RKO (cell line): ENCODE results near the gene SPINK5.
"Not testable (repeated sequence)": the region's sequence is repeated elsewhere in the genome, so short reads cannot be mapped to it uniquely, and the experiment has no call there.

Source experiments
- DNase-seq: peaks from one replicate; pipeline ENCODE4 v3.0.0-alpha.2; 2016; ENCODE audit warnings: low spot score

SPINK5 gene, protein sequence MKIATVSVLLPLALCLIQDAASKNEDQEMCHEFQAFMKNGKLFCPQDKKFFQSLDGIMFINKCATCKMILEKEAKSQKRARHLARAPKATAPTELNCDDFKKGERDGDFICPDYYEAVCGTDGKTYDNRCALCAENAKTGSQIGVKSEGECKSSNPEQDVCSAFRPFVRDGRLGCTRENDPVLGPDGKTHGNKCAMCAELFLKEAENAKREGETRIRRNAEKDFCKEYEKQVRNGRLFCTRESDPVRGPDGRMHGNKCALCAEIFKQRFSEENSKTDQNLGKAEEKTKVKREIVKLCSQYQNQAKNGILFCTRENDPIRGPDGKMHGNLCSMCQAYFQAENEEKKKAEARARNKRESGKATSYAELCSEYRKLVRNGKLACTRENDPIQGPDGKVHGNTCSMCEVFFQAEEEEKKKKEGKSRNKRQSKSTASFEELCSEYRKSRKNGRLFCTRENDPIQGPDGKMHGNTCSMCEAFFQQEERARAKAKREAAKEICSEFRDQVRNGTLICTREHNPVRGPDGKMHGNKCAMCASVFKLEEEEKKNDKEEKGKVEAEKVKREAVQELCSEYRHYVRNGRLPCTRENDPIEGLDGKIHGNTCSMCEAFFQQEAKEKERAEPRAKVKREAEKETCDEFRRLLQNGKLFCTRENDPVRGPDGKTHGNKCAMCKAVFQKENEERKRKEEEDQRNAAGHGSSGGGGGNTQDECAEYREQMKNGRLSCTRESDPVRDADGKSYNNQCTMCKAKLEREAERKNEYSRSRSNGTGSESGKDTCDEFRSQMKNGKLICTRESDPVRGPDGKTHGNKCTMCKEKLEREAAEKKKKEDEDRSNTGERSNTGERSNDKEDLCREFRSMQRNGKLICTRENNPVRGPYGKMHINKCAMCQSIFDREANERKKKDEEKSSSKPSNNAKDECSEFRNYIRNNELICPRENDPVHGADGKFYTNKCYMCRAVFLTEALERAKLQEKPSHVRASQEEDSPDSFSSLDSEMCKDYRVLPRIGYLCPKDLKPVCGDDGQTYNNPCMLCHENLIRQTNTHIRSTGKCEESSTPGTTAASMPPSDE

DNA sequence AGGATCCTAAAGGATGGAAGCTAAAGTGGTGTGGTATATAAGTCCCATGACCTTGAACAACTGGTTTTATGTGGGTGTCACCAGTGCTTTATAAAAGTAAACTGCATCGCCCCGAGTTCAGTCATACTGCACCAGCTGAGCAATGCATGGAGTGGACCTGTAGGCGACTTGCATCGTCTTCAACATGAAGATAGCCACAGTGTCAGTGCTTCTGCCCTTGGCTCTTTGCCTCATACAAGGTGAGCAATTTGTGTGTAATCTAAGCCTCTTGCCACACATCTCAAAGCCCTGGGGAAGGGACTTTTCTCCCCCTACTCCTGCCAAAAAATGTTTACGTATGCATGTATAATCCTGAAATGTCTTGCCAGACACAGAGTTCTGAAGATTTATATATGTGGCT is at the start of gene SPINK5:
TSS of gene SPINK5 (plus strand) at position 120 of the 400 bp plus-strand sequence. CDS start at position 185, 65 bp downstream.
- DNase-seq, result no peak

DNA sequence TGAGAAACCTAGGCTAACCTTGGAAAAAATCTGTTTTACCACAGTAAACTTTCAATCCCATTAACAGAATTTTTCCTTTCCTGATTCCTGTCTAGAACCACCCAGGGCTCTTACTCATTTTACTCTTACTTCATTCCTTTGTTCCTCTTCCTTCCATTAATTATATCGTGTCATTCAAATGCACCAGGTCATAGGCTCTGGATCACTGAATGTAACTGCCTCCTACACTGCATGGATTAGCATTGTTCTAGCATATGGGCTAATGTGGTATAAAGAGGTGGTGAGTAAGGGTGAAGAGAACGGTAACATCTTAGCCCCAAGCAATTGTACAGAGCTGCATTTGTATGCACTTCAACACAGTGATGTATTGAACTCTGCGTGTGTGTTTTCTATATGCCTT is 49.5 kb upstream of the SPINK5 start:
- no peak for DNase-seq

DNA sequence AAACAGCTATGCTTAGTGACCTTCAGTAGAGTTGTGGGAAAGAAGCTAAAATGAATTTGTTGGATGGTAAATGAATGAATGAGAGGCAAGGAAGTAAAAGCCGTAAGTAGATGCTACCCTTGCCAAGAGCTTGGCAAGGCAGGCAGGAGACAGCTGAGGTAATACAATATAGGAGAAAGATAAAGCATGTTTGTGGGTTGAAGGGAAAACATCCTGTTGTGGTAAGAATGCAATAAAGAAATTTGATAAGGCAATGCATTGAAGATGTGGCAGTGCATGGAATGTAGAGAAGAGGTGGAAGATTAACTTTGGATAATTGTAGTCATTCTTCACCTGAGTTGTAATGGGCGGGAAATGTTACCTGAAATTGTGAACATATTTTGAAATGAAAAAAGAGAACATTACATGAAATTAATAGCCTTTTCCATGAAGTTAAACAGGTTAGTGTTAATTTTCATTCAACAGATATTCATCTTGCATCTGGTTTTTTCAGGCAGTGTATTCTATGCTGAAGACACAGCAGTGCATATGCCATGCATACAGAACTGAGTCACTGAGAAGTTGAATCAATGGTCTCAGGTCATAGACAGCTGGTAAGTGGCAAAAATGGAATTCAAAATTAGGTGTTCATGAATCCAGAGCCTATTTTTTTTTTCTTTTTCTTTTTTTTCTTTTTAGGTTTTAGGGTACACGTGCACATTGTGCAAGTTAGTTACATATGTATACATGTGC is 43.4 kb upstream of the SPINK5 start:
- DNase-seq, result no peak

DNA sequence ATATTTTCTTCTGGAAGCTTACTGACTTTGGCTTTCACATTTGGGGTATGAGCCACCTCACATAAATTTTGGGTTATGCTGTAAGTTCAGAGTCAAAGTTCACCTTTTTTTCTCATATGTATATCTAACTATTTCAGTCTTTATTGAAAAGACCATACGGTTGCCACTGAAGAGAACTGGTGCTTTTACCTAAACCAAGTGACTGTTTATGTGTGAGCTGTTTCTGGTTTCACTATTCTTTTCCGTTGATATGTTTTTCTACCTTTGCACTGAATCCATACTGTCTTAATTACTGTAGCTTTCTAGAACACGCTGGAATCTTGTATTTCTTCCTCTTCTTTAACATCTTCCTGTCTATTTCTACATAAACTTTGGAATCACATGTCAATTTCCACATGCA is 36.3 kb upstream of the SPINK5 start:
- no peak for DNase-seq

DNA sequence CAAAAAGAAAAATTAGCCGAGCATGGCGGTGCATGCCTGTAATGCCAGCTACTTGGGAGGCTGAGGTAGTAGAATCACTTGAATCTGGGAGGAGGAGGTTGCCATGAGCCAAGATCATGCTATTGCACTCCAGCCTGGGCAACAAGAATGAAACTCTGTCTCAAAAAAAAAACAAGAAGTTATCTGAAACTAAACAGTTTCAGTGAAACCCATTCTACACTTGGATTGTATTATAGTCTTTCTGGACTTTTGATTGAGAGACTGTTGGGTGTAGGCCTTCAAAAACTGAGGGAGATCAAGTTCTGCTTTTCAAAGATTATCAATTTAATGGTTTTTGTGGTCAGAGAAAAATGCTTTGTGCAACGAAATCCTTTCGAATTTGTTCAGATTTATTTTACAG is 34.6 kb upstream of the SPINK5 start:
- no peak for DNase-seq

DNA sequence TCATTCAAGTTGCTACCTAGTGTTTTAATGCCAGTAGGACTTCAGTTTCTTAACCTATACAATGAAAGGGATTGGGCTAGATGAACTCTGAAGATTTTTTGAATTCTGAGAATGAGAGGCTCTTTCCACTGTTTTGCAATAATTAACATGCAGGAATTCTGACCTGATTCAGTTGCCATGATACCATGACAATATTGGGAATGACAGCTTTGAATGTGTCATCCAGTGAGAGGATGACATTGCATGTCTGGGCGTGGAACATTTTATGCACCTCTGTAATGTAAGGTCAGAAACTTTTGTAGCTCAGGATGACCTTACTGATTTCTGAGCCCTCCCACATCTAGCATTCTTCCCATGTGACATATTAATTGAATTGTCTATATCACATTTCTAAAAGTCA is 30.6 kb upstream of the SPINK5 start:
- peak; percentile 19 for DNase-seq

DNA sequence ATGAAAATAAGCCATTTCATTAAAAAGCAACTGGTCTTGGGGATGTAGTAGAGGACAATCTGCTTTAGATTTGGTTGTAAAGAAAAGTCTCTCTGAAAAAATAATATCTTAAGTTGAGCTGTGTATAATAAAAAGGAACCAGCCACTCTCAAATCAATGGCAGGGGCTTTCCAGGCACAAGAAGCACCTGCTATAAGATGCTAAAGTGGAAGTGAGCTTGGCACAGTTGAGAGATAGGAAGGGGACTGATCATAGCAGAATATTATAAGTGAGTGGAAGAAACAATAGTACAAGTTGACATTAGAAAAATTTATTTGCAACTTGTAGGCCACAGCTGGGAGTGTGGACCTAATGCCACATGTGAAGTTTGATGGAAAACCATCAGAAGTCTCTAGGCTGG is 28.1 kb upstream of the SPINK5 start:
- DNase-seq, result no peak

DNA sequence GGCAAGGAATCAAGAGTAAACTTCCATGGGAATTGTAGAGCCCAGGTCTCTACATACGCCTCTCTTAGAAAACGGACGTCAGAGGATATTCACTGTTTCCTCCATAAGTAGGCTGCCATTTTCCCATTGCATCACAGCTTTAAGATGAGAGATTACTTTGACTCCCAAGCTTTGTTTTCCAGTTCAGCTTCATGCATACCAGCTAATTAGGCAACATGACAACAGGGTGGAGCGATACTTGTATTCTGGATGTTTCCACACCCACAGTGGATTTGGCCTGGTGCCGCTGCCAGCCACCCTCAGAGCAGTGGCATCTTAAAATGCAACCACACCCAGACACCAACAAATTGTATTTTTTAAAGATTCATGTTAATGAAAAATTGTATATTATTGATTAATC is 20.9 kb upstream of the SPINK5 start:
- no peak for DNase-seq

DNA sequence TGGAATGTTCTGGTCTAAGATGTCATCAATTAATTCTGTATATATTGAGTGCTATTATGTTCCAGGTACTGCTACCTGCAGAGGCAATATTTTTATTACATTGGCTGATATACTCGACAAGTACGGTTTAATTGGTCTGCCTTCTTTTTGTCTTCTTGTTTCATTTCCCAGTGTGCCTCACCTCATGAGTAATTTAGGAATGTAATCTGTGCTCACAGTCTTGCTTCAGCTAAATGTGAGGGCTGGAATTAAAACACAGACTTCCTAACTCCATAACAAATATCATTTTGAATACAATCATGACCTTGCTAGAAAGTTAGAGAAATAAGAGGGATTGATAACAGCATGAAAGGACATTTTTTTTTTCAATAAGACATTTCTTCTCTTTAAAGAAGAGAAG is 20.1 kb upstream of the SPINK5 start:
- no peak for DNase-seq

DNA sequence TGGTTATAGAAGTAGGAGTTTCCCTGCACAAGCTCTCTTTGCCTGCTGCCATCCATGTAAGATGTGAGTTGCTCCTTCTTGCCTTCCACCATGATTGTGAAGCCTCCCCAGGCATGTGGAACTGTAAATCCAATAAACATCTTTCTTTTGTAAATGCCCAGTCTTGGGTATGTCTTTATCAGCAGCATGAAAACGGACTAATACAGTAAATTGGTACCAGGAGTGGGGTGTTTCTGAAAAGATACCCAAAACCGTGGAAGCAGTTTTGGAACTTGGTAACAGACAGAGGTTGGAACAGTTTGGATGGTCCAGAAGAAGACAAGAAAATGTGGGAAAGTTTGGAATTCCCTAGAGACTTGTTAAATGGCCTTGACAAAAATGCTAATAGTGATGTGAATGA is 8.6 kb upstream of the SPINK5 start:
- not testable (repeated sequence) for DNase-seq

DNA sequence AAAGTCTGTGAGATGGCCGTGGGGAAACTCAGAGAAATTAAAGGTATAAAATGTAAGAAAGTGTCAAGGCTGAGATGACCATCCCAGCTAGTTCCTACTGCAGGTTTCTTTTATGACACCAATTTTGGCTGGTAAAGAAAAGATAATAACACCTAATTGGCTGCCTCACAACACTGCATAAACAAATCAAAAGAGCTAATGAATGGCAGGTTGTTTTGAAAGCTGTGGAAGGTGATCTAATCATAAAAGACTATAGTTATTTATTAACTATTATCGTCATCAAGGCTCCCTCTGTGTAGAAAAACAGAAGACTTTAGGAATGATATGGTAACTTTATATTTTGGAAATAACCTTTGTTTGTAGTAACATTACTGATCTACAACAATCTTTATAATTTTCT is 3.5 kb upstream of the SPINK5 start:
- no peak for DNase-seq

DNA sequence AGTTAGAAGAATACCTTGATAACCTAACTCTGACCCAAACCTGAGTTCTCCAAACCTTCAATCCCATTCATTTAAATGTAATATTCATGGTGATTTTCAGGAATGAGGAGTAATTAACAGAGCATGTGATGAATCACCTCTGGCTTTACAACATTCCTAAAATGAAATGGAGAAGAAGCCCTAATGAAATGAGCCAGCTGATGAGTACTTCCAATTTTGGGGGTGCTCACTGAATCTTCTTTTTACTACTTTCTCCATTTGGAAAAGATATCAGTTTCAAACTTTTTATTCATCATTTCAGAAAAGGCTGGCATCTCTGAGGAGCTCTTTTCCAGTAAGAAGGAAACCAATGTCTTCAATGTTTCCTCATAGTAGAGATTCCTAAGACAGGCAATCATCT is 2.9 kb upstream of the SPINK5 start:
- DNase-seq, result no peak

DNA sequence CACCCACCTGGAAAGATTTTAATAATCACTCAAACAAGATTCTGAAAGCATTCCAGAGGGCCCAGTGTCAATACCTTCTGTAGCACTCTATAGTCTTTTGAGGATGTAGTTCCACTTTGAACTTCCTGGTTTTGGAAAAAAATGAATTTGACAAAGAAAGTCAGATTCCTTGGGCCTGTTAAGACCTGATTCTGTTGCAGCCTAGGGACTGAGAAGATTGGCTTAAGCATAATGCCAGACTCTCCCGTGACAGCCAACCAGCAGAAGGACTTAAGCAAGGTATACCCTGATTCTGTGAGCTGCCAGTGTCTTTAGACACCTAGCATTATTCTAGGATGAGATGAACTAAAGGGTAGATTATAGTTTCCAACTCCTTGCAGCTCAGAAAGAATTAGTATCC is 6.8 kb downstream of the SPINK5 start:
- no peak for DNase-seq

DNA sequence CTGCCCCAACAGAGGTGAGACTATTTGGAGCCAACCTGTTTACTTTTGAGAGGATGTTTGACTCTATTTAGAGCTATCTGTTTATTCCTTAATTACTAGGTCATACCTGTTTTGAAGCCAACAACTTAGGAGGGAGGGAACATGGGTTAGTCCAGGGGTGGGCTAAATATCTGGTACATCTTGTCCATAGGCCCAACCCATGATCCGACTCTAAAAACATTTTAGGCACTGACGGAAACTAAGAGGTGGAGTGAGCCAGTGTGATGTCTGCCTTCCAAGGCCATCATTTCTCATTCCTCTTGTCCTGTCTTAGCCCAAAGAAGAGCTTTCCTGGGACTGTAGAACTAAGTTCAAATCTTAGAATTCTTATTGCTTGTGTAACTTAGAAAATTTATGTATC is 8.4 kb downstream of the SPINK5 start:
- no peak for DNase-seq

DNA sequence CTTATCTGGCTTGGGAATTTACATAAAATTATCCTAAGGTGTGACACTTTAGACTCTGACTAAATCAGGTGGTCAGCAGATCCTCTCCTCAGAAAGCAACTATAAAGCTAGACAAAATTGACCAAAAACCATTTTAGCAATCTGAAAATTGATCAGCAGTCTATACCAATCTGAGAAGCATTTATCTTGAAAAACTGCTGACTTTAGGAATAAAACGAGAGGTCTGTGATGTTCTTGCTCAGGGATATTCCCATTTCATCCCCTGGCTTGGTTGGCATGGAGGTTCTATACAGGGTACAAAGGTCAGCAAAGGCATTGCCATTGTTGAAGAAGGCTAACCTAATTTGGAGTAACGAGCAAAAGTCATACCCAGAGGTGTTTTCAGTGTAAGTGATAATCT is 11.7 kb downstream of the SPINK5 start:
- no peak for DNase-seq

DNA sequence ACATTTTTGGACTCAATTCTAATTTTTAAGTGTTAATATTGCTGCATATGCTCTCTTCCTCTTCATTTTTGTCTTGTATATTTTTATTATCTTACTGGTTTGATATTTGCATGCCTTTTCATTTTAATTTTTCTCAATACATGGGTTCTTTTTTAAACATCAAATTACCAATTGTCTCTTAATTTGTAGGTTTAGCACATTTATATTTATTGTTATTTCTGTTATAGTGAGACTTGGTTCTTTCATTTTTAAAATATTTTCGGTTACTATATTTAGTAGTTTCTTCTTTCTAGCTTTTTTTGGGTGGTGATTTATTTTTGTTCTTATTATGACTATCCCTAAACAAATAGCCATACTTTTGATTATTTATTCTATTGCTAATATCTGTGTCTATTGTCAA is 19.4 kb downstream of the SPINK5 start:
- DNase-seq, result no peak

DNA sequence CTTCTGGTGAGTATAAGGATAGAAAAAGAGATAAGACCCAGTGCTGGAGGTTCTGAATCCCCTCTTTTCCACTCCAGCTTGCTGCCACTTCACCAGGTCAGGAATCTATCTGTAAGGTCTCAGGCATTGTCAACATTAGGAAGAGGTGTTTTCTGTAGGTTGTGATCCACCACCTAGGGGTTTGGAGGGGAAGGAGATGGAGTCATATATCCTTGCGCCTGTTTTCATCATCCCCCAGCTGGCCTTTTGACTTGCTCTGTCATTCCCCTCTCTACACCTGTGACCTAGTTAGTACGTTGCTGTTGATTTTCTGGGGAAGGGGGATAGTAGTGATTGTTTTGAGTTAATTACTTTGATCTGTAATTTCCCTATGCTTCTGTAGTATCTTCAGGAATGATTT is 20.5 kb downstream of the SPINK5 start:
- DNase-seq, result no peak

DNA sequence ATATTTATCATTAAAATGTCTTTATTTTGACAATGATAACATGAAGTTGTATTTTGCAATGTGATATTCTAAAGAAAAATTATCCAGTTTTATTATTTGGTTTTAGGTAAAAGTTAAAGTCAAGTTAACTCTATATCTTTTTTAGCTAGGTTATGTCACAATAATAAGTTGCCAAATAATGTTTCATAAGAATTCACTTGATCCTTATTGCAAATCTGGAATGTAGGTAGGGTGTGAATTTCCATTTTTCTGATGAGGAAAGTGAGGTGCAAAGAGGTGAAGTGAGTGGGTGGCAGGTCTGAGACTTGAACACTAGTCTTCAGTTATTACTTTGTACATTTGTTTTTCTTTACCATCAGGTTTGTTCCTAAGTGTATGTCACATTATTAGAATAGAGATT is 21.5 kb downstream of the SPINK5 start:
- DNase-seq, result no peak

DNA sequence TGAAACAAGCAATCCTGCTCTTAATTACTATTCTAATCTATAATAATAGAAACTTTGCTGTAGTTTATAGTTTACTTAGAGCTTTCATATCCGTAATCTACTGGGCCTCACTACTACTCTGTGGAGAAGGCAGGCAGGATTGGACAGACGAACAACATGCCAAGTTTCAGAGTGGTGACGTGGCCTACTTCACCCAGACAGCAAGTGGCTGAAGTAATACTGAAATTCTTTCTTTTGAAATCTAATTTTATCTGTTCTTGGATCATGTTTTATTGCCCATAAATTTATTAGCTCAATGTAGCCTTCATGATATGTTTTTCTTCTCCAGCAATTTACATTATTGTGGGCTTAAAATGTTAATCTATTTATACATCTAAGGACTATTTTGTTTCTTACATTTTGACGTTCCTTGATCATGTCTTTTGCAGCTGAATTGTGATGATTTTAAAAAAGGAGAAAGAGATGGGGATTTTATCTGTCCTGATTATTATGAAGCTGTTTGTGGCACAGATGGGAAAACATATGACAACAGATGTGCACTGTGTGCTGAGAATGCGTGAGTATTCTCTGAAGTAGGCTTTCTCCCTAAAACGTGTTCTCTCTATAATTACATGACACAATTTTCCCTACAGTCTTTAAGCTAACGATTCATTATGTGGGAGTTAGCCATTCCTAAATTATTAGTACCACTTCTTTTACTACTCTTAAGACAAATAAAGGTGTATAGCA is 22.4 kb downstream of the SPINK5 start:
- DNase-seq, result no peak

DNA sequence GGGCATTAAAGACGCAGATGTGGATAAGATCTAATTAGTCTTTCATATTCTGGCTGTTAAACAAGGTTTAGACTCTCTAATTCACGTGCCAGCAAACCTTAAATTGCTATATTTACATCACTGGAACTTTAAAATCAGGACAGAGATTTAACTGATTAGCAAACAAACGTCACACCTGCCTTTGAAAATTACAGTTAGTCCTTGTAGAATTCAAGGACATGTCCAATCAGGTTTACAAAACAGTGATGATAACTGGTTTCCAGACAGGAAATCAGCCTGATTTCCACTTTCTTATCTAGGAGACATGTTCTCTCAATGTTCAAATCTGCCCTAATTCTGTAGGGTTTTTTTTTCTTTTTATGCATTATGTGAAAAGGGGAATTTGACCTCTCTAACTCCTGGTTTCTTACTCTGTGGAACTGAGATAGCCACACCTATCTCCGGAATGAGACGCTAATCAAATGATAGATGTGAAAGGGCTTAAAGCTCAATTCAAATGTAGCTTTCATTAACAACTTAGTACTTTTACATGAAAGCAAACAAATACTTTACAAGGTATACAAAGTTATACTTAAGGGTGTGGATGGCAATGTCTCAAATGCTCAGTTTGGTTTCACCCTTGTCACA is 26.5 kb downstream of the SPINK5 start:
- DNase-seq, result no peak

DNA sequence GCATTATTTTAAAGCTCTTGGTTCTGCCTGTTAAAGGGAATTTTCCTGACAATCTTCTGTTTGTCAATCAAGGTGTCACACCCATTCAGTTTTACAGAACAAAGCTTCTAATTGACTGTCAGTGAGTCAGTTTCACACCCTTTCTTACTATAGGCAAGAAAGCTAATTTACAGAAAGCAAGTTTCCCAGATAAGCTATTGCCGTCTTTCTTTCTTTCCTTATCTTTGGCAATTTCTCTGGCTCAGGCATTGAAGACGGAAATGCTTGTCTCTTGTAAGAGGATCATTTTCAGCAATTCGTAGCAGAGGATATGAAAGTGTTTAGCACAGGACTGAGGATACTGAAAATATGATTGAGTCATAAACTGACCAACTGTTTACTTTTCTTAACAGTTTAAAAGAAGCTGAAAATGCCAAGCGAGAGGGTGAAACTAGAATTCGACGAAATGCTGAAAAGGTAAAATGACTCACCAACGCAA is 27.0 kb downstream of the SPINK5 start:
- DNase-seq, result no peak
